Neural progenitor cell (in vitro differentiated cells): ENCODE results near the gene MYBPH.

Experiments
- EZH2 ChIP-seq: fragments of 200-600 bp; sonication (generic); IDR thresholded peaks from 2 replicates; pipeline ENCODE4 v1.6.1; 2017; ENCODE audit warnings: antibody characterized with exemption, mild to moderate bottlenecking, moderate library complexity
- TF ChIP-seq, protein P1 (sequence below): fragments of 200-600 bp; sonication (generic); IDR thresholded peaks from 2 replicates; pipeline ENCODE4 v1.5.1; 2017; ENCODE audit warnings: antibody characterized with exemption, mild to moderate bottlenecking

DNA sequence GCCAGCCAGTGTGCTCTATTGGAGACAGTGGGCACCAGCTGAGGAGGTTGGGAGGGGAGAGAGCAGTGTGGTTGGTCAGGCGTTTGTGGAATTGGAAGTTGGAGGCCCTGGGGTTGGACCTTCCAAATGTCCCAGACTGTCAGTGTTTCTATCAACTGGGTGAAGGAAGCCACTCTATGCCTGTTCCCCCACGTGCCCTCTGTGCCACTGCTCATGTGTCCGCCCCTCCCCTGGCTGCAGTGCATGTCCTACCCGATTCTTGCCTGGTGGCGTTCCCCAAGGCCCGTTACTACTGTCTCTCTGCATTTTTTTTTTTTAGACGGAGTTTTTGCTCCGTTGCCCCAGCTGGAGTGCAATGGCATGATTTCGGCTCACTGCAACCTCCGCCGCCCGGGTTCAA, 27.0 kb downstream of the MYBPH start:
- TF ChIP-seq, protein P1, sequence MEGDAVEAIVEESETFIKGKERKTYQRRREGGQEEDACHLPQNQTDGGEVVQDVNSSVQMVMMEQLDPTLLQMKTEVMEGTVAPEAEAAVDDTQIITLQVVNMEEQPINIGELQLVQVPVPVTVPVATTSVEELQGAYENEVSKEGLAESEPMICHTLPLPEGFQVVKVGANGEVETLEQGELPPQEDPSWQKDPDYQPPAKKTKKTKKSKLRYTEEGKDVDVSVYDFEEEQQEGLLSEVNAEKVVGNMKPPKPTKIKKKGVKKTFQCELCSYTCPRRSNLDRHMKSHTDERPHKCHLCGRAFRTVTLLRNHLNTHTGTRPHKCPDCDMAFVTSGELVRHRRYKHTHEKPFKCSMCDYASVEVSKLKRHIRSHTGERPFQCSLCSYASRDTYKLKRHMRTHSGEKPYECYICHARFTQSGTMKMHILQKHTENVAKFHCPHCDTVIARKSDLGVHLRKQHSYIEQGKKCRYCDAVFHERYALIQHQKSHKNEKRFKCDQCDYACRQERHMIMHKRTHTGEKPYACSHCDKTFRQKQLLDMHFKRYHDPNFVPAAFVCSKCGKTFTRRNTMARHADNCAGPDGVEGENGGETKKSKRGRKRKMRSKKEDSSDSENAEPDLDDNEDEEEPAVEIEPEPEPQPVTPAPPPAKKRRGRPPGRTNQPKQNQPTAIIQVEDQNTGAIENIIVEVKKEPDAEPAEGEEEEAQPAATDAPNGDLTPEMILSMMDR = no peak
- TF ChIP-seq EZH2 = no peak
